Lower lobe of right lung (tissue), 2 donors: ENCODE measurements around the gene BMAL1. TPM values are rescaled to one million over a fixed set of nuclear protein-coding genes. Genes with fewer than 3 reads are reported as not detected.

Experiments used
- ATAC-seq, 2 donors: fragments of 200-7000 bp; cut with Tn5 transposase; one replicate each; pipeline ENCODE4 v1.9.1; 2020 to 2022; ENCODE audit warnings: mild to moderate bottlenecking in 2 of 2, moderate library complexity in 2 of 2
- DNase-seq: peaks from one replicate; pipeline ENCODE4 v3.0.0-alpha.2; 2020
- H3K27ac ChIP-seq: fragments of 200-600 bp; one replicate; pipeline ENCODE4 v1.8.0; 2022
- H3K27me3 ChIP-seq: fragments of 200-600 bp; one replicate; pipeline ENCODE4 v1.8.0; 2022; ENCODE audit warnings: low read depth
- H3K36me3 ChIP-seq: fragments of 200-600 bp; one replicate; pipeline ENCODE4 v1.8.0; 2022; ENCODE audit warnings: mild to moderate bottlenecking
- H3K4me1 ChIP-seq: fragments of 200-600 bp; one replicate; pipeline ENCODE4 v1.8.0; 2022
- H3K4me3 ChIP-seq: fragments of 200-600 bp; one replicate; pipeline ENCODE4 v1.8.0; 2022; ENCODE audit warnings: mild to moderate bottlenecking
- H3K9me3 ChIP-seq: fragments of 200-600 bp; one replicate; pipeline ENCODE4 v1.8.0; 2022
- intact Hi-C: fragments of 100-400 bp; cut with DNase I; formaldehyde crosslinking; loops from one replicate; pipeline ENCODE4 v1.11.0; 2022
- total RNA-seq: library from RNA; stranded (reverse); fragmentation: NEBNext Ultra II Directional; extraction: Animal tissue kit (Norgen Biotek cat#: 25700); gene quantifications from one replicate; pipeline ENCODE4 v1.2.1, GENCODE V29; 2021
- TF ChIP-seq, protein P1 (sequence below): fragments of 200-600 bp; IDR thresholded peaks from one replicate; pipeline ENCODE4 v1.8.0; 2022; ENCODE audit warnings: antibody characterized with exemption, mild to moderate bottlenecking
- donor health status: DM: no; HTN: yes; CAD: no; lungs with severe emphysema.

BMAL1 gene
- total RNA-seq, 1 donor from 2014 or later, result 25.2 TPM

DNA sequence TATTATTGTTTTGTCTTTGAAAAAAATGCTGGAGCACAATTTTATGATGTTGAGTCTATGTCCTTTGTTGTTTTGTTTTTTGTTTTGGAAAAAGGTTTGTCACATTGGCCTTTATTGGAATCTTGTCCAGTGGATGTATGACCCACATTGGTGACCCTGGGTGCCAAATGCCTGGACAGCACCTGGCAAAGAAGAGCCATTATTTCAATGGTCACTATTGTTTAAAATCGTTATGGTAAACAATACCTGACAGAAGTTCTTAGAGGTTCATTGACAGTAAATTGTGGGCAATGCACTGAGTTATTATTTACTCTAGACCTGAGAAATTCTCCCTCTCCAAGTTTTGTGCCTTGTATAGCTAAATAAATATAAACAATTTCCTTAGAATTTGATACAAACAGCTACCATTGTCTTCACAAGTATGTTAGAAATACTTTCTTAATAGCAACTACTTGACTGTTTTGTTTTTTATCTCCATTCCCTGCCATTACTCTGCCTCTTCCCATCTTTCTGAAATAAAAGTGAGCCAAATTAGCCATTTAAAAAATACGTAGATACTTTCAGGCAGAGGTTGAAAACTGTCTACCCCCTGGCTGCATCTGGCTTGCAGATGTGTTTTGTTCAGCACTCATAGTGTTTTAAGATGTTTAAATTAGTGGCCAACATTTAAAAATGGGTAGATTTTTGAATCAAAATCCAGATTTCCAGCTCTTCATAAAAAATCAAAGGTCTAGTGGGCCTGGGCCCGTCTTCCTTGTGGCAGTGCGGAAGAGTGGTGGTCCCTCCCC is 39.9 kb downstream of the BMAL1 start:
- Histone ChIP-seq H3K4me1 (peaks cover 55% of the 10 kb centered on the region), H3K4me3 (no peak overlapping the region), H3K36me3 (no peaks in the 10 kb centered on the region), H3K27me3 (no peaks in the 10 kb centered on the region), H3K9me3 (no peaks in the 10 kb centered on the region), H3K27ac (no peak overlapping the region)
- ATAC-seq (no peak), DNase-seq (no peak)
- TF ChIP-seq, protein P1, sequence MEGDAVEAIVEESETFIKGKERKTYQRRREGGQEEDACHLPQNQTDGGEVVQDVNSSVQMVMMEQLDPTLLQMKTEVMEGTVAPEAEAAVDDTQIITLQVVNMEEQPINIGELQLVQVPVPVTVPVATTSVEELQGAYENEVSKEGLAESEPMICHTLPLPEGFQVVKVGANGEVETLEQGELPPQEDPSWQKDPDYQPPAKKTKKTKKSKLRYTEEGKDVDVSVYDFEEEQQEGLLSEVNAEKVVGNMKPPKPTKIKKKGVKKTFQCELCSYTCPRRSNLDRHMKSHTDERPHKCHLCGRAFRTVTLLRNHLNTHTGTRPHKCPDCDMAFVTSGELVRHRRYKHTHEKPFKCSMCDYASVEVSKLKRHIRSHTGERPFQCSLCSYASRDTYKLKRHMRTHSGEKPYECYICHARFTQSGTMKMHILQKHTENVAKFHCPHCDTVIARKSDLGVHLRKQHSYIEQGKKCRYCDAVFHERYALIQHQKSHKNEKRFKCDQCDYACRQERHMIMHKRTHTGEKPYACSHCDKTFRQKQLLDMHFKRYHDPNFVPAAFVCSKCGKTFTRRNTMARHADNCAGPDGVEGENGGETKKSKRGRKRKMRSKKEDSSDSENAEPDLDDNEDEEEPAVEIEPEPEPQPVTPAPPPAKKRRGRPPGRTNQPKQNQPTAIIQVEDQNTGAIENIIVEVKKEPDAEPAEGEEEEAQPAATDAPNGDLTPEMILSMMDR, result no peak
- intact Hi-C loops, result no loop called here

DNA sequence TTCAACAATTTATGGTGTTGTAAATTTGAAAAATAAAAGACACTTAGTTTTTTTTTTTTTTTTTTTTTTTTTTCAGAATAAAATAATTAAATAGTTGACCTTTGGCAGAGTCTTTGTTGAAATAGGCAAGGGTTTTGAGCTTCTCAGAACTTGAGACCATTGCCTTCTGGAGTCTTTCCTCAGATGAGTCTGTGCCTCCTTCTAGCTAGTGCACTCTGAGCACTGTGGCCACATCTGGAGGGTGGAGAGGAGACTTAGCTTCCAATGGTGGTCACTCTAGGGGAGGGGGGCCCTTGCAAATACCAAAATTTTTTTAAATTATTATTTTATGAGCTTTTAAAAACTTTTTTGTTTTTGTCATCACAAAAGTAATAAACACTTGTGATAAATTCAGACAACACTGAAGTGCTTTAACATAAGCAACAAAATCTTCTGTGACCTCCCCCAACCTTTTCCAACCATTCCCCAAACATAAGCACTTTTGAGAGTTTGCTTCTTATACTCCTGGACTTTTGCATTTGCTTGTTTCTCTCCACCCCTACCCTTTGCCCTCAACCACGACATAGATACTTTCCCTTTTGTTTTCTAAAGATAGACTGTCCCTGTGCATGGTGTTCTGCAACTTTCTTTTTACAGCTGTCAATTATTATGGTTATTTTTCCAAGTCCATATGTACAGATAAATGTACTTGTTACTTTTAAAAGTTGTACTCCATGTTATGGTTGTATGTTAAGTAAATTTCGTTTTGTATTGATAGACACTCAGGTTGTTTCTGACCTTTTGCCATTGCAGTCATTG is 41.1 kb downstream of the BMAL1 start:
- peaks cover 55% of the 10 kb centered on the region for H3K4me1 ChIP-seq

DNA sequence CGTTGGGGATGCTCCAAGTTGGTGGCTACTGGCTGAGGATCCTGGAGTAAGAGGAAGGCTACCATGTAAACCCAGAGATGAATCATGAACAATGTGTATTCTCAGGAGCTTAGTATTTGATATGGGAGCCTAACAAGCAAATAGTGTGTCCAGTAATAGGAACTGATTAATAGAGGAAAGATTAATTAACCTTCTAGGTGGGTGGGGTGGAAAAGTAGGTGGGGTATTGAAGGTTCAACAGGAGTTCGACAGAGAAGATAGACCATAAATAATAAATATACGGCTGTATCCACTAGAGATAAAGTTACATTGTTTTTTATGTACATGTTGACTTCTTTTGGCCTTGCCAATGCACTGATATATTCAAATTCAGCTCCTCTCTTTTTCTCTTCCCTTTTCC is 43.1 kb downstream of the BMAL1 start:
- H3K4me1 ChIP-seq, result peaks cover 41% of the 10 kb centered on the region
- TF ChIP-seq, protein P1, result no peak
- no peaks in the 10 kb centered on the region for H3K36me3 ChIP-seq
- H3K27me3 ChIP-seq, result no peaks in the 10 kb centered on the region
- H3K27ac ChIP-seq, result no peak overlapping the region
- no peaks in the 10 kb centered on the region for H3K9me3 ChIP-seq
- DNase-seq (no peak), ATAC-seq (no peak)
- intact Hi-C loops, result no loop called here
- H3K4me3 ChIP-seq, result no peak overlapping the region

More for the DNA sequence above, 41.1 kb downstream of the BMAL1 start:
- Histone ChIP-seq H3K4me3 (no peak overlapping the region), H3K27ac (no peak overlapping the region), H3K36me3 (no peaks in the 10 kb centered on the region), H3K27me3 (no peaks in the 10 kb centered on the region), H3K9me3 (no peaks in the 10 kb centered on the region)
- TF ChIP-seq, protein P1, result no peak
- DNase-seq (no peak), ATAC-seq (peak in 1 of 2 donors; percentile 51)
- intact Hi-C loops, result no loop called here

DNA sequence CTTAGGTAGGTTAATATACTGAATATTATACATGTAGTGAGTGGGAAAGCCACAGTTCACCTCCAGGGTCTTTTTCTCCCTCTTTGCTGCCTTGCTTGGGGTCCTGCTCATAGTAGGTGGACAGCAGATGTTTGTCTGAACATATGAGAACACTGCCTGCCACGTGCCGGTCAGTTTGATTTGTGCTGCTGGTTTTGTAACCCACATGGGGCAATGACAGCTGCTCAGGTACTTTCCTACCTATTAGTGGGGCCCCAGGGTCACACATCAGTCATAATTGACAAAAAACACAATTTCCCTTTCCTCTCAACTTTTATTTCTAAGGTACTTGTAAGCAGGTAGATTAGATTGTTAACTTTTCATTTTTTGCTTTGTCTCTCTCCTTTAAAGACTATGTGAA is 43.8 kb downstream of the BMAL1 start:
- ATAC-seq (no peak), DNase-seq (no peak)
- TF ChIP-seq, protein P1, result no peak
- H3K27ac ChIP-seq, result no peak overlapping the region
- intact Hi-C loops, result no loop called here
- peaks cover 34% of the 10 kb centered on the region for H3K4me1 ChIP-seq
- H3K4me3 ChIP-seq, result no peak overlapping the region
- no peaks in the 10 kb centered on the region for H3K36me3 ChIP-seq
- no peaks in the 10 kb centered on the region for H3K27me3 ChIP-seq
- no peaks in the 10 kb centered on the region for H3K9me3 ChIP-seq

DNA sequence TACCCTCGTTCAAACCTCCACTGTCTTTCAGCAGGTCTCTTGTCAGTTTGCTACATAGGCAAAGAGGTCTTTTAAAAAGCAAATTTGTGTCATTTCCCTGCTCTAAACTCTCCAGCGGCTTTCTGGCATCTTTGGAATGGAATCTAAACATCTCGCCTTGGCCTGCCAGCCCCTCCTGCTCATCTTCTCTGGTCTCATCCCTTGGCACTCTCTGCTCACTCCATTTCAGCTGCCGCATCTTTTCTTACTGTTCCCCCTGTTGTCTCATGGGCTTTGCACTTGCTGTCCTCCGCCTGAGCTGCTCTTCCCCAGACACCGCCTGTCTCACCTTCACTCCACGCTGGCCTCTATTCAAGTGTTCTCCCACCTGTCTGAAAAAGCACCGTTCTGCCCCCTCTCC is 46.6 kb downstream of the BMAL1 start:
- no peak overlapping the region for H3K27ac ChIP-seq
- no peaks in the 10 kb centered on the region for H3K36me3 ChIP-seq
- intact Hi-C loops, result no loop called here
- ATAC-seq, result no peak
- no peaks in the 10 kb centered on the region for H3K27me3 ChIP-seq
- no peak overlapping the region for H3K4me3 ChIP-seq
- peaks cover 14% of the 10 kb centered on the region for H3K4me1 ChIP-seq
- TF ChIP-seq, protein P1, result no peak
- no peaks in the 10 kb centered on the region for H3K9me3 ChIP-seq
- DNase-seq, result no peak
